Hematopoietic multipotent progenitor cell treated with erythropoietin and hydrocortisone succinate and interleukin-3 and kit ligand, for 15 days (in vitro differentiated cells): ENCODE measurements around the gene MRGPRE.

Experiments used
- DNase-seq: peaks from one replicate; pipeline ENCODE4 v3.0.0-alpha.2; 2015; ENCODE audit warnings: low spot score

Gene MRGPRE

DNA sequence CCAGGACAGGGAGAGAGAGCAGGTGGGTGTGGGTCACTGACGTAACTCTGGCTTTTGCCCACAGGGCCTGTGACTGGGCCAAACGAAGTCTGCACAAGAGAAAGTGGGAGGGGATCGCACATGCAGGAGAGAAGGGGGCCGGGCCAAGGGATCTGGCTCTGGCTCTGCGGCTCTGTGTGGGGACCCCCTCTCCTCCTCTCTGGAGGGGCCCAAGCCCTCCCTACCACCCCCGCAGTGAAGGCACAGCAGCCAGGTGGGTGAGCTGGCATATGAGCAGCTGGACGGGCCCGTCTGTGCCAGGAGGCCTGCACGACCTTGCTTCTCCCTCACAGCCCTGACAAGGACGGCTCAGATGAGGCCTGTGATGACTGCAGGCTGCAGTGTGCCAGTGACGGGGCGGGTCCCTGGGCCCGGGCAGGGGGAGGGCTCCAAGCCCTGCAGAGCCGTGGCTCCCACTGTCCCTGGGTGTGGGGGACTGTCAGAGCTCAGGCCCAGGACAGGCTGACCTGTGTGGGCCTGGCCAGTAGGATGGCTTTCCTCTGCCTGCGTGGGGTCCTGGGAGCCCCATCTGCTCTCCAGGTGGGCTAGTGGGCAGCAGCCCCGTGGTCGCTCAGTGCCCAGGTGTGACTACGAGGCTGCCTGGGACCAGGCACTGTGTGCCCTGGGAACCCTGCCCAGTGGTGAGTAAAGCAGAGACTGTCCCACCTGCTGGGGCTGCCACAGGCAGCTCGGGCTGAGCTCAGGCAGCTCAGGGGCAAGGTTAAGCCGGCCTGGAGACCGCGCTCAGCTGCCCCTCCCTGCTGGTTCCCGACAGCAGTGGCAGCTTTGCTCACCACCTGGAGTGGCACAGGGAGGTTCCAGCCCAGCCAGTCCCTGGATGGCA is 35.8 kb downstream of the MRGPRE start:
- no peak for DNase-seq

DNA sequence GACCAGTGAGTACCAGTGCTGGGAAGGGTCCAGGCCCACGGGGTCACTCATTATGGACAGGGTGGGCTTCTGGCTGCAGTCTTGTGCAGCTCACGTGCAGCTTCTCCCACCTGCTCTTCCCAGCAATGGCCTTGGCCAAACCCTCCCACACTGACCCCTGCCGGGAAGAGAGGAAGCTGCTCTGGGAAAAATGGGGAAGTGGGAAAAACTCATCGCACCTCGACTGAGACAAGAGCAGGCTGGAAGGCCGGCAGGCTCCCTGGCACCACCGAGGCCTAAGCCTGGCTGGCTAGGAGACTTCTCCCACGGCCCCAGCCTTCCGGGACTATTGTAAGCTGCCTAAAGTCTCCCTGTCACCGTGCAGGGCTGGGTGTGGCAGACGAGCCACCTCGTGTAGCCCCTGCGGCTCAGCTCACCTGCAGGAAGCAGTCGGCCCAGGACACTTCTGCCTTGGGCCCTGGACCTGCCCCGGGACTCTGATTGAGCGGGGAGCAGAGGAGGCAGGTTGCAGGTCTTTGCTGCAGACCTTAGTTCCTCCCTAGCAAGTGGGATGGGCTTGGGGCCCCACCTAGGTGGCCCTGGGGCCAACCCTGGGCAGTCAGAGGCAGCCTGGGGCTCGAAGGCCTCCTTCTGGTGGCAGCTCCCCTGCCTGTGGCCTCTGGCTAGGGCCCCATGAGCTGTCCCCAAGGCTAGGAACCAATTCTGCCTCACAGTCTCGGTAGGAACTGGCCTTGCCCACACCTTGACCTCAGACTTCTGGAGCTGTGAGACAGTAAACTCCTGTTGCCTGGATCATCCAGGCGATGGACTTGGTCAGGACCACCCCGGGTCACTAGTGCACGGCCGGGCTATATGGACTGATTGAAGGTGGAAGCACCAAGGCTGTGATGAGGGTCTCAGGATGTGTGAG is 36.7 kb downstream of the MRGPRE start:
- DNase-seq, result no peak

DNA sequence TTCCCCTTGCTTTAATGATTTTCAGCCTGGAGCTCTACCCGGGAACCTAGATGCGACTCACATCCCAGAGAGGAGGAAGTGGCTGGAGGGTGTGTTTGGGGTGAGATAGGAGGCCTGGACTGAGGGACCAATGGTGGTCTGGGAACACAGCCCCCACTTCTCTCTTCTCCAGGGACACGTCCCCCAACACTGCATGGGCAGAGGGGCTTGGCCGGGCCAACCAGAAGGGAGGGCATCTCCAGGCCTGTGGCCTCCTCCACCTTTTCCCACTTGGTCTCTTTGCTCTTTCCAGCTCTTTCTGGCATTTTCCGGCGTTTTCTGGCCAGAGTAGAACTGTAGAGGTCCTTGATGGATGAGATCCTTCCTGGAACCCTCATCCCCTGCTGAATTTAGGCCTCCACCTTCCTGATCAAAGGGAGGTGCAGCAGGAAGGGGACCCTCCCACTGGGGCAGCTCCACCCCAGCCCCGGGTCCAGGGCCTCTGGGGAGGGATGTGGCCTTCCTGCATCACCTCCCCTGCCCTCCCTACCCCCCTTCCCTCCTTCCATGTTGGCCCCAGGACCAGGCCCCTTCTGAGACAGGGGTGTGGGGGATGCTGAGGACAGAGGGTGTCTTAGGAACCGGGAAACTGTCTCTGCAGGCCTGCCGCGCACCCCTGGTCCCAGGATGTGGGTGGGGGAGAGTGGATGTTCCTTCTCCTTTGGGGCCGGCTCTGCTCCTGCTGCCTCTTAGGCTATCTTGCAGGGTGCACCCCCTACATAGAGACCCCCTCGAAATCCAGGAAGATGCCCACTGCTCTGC is 38.0 kb downstream of the MRGPRE start:
- DNase-seq, result no peak

DNA sequence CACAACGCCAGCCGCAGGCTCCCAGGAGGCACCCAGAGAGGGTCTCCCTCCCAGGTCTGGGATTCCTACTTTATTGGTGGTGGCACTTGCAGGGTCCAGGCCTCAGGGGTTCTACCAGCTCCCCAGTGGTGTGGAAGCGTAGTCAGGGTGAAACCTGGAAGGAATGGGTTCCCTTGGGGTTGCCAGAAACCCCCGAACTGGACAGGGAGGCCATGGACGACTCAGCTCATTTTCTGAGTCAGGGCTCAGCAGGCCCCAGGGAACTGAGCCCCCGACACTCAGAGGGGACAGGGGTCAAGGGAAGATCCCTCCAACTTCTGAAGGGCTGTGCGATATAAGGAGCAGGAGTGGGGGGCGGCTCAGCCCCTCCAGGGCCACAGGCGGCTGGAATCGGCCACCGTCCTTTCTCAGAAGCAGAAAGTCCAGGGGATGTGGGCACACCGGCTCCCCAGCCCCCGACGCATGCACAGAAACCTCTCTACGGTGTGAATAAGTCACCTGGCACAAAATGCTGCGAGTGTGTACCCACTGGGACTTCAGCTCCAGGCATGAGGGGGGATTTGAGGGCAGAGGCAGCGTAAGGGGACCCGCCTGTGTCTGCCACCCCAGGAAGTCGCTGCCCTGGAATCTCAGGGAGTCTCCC is 38.7 kb downstream of the MRGPRE start:
- DNase-seq, result no peak

DNA sequence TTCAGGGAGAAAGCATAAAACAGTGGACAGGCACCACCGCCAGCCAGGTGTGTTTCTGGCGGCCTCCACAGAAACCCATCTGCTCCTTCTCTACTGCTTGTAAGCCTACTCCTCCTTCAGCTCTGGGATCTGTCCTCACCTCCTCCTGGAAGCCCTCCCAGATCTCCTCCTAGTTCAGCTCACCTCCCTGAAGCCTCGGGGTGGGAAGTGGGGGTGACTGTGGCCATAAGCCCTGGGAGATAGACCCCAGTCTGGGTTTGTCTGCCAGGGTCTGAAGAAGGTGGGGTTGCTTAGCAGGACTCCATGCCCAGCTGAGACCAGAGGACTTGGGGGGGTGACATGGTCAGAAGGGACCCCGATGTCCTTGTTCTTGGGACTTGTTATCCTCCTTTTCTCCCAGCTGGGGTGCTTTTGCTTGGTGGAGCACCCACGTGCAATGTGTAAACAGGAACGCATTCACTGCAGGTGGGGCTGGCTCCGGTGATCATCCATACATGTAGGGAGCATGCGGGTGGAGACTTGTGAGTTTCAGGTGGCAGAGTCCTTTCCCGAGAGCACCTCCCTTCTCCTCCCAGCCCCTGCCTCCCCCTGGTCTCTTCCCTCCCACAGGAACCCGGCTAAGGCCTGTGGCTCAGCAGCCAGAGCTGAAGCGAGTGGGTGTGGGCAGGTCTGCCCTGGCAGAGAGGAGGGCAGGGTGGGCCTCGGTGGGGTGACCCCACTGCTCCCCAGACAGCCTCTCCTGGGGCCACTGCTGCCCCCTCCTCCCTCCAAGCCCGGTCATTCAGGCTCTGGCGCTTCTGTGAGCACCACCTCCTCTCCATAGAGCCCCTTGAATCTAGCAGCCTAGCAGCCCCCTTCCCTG is 39.5 kb downstream of the MRGPRE start:
- no peak for DNase-seq

DNA sequence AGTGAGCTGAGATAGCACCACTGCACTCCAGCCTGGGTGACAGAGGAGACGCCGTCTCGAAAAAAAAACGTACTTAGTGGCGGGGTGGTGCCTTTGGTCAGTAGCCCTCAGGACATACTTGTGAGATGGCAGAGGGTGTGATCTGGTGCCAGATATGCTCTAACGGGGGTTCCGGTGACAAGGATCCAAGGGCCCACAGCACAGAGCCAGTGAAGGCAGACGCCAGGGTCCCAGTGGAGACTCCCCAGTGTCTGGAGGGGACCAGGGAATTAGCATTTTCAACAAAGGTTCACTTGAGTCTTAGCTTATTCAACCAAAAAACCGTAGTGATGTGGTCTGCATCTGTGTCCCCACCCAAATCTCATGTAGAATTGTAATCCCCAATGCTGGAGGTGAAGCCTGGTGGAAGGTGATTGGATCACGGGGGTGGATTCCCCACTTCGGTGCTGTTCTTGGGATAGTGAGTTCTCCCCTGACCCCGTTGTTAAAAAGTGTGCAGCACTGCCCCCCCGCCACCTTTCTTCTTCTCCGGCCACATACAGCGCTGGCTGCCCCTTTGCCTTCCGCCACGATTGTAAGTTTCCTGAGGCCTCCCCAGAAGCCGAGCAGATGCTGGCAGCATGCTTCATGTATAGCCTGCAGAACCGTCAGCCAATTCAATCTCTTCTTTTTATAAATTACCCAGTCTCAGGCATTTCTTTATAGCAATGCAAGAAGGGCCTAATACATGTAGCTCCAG is 40.5 kb downstream of the MRGPRE start:
- no peak for DNase-seq

DNA sequence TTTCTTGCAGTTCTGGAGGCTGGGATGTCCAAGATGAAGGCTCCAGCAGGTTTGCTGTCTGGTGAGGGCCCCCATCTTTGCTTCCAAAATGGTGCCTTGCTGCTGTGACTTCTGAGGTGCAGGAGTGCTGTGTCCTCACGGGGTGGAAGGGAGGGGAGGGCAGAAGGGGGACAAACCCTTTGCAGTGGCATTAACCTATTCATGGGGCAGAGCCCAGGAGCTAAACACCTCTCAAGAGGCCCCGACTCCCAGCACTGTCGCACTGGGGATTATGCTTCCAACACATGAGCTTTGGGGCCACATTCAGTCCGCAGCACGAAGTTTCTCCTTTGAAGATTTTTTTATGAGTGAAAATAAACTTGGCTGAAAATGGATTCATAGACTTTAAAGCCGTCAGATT is 41.6 kb downstream of the MRGPRE start:
- no peak for DNase-seq

DNA sequence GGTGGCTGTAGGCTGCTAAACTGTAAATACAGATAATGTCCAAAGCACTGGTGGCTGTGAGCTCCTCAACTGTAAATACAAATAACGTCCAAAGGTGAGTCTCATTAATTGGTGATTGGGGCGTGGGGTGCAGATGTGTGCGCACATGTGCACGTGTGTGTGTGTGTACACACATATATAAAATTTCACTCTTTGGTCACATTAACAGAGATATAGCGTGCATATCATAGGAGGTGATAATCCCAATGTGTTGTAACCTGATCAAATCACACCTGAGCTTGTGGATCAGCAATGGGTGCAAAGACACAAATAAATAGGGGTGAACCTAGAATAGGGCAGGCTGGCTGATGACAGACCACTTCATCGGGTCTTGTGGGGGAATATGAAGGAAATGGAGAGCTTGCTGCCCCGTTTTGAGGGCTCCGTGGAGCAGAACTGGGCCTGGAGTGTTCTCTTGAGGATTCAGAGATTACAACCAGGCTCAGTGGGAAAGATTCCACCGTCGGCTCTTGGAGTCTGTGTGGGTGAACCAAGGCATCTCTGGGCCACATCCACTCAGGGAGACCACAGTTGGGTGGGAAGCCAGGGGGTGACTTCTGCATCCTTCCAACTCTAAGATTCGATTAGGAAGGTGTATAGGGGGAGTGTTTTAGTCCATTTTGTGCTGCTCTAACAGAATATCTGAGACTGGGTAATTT is 42.2 kb downstream of the MRGPRE start:
- no peak for DNase-seq

DNA sequence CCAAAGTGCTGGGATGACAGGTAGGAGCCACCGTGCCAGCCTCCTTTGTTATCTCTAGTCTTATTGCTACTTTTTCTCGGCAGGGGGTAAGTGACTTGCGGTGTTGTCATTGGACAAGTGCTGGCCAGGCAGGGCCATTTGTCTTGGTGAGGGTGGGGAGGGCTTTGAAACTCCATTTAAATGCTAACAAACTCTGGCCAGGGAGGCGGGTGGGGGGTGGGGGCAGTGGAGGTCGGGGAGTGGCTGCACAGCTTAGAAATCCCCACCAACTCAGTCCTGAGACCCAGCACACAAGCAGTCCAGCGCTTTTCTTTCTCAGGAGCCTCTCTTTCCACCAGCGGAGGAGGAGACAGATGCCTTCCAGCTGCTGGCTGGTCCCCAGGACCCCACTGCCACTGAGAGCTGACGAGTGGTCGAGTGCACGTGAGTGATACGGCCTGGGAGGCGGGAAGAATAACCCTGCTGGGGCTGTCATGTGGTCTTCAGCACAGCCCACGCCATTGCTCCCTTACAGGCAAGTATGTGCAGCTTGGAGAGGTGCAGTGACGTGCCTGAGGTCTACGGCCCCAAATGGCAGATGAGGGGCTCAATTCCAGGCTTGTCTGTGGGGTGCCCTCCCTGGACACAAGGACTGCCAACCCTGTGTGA is 42.9 kb downstream of the MRGPRE start:
- DNase-seq, result no peak

DNA sequence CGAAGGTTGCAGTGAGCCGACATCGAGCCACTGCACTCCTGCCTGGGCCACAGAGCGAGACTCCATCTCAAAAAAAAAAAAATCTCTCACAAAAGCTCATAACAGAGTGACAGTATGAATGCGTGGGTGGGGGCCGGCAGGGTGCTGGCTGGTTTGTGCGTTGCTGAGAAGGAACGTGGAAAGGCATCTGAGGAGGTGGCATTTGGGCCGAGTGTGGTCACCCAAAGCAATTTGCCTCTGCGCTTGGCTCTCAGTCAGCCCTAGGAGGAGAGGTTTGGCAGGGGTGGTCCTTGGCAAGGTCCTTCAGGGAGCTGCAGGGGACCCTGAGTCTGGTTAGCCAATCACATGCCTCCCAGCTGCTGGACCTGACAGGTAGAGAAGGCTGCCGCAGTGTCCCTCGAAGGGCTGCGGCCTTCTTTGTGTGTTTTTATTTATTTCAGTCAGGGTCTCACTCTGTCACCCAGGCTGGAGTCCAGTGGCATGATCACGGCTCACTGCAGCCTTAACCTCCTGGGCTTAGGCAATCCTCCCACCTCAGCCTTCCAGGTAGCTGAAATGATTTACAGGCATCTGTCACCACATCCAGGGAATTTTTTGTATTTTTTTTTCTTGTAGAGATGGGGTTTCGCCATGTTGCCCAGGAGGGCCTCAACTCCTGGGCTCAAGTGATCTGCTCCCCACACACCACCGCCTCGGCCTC is 43.6 kb downstream of the MRGPRE start:
- no peak for DNase-seq

DNA sequence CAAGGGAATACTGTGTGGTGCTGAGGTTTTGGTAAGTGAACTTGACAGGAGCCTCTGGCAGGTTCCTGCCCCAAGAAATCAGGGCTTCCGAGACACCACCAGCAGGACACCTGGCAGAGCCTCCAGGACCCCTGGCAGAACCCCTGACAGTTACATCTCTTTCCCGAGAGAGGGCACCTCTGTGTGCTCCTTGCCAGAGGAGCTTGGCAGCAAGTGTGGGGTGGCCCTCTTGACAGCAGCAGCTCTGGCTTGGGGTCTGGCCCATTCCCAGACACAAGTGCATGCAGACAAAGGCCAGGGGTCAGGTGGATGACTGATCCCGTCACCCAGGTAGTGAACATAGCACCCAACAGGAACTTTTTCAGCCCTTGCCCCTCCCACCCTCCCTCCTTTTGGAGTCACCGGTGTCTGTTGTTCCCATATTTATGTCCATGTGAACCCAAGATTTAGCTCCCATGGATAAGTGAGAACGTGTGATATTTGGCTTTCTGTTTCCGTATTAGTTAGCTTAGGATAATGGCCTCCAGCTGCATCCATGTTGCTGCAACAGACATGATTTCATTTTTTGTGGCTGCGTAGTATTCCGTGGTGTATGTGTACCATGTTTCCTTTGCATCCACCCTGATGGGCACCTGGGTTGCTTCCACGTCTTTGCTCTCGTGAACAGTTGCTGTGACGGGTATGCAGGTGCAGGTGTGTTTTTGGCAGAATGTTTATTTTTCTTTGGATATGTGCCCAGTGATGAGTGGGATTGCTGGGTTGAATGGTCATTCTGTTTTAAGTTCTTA is 45.9 kb downstream of the MRGPRE start:
- no peak for DNase-seq

DNA sequence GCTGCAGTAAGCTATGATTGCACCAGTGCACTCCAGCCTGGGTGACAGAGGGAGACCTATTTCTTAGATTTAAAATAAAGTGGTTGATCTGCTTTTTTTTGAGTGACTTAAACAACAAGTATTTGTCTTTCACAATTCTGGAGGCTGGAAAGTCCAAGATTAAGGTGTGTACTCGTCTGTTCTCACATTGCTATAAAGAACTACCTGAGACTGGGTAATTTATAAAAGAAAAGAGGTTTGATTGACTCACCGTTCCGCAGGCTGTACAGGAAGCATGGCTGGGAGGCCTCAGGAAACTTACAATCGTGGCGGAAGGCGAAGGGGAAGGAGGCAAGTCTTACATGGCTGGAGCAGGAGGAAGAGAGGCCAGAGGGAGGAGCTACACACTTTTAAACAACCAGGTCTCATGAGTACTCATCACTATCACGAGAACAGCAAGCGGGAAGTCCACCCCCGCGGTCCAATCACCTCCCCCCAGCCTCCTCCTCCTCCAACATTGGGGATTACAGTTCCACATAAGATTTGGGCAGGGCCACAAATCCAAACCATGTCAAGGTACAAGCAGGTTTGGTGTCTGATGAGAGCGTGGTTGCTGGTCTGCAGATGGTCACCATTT is 47.4 kb downstream of the MRGPRE start:
- no peak for DNase-seq

DNA sequence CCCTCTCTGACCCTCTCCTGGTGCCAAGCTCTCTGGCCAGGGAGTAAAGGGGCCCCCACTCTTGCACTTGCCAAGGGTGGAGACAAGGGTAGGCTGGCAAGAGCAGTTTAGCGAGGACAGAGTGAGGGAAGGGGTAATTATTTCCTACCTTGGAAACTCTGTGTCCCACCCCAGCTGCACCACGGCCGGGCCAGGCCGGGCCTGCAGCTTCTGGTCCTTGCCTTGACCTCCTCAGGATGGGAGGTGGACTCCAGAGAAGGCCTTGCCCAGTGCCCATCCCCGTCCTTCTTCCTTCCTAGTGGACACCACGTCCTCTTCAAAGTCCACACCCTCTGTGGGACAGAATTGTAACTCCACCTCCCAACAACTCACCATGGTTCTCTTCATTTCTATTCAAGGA is 48.7 kb downstream of the MRGPRE start:
- DNase-seq, result no peak

DNA sequence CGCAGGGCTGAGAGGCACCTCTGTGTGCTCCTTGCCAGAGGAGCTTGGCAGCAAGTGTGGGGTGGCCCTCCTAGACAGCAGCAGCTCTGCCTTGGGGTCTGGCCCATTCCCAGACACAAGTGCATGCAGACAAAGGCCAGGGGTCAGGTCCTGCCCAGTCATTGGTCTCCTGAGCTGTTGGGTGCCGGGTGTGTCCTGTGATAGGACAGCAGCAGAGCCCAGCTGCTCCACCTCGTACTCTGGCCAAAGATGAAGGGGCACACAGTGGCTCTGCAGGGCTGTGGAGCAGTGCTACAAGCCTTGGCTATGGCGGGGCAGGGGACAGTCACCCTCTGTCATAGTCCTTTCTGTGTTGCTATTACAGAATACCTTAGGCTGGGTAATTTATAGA is 49.8 kb downstream of the MRGPRE start:
- no peak for DNase-seq

DNA sequence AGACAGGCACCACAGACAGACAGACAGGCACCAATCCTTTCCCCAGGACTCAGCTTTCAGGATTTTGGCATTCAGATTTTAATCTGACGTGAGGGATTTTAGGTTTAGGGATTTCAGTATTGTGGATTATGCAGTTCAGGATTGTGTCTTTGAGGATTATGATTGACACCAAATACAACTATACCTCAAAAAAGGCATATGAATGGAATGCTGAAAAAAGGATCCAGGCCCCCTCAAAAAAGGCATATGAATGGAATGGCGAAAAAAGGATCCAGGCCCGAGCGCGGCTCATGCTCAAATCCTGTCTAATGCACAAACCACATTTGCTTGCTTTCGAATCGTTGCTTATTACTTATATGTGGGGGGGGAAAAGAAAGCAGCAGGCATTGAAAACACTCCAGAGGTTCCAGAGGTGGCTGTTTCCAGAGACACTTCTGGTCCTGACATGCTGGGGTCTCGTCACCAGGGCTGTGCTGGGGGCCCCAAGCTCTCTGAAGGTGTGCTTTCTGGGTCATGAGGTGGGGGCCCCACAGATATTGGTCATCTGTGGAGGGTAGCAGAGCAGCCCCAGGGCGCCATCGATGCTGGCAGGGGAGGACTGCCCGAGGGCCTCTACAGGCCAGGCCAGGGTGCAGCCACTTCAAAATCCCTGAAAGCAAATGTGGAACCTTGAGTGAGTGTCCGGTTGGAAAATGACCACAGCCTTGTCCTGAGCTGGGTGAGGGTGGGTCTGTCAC is 50.3 kb downstream of the MRGPRE start:
- no peak for DNase-seq

DNA sequence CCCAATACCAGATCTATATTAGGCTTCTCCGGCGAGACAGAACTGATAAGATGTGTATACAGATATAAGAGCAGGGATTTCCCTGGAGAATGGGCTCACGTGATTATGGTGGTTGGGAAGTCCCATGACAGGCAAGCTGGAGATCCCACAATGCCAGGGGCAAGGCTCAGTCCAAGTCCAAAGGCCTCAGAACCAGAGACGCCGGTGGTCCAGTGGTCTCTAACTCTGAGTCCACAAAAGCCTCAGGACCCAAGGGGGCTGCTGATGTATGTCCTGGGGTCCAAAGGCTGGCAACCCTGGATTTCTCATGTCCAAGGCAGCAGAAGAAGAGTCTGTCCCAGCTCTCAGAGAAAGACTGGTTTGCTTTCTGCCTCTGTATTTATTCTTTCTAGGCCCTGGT is 51.3 kb downstream of the MRGPRE start:
- DNase-seq, result no peak
